Activated naive CD8-positive, alpha-beta T cell (primary cell): ENCODE data around the gene ESYT2.
A peak's percentile ranks its signal among the peaks of the same experiment; 100 is the strongest.

Source experiments
- H3K27ac Mint-ChIP-seq: one replicate; pipeline ENCODE4 v1.8.0; 2021; ENCODE audit warnings: mixed read lengths
- H3K27me3 Mint-ChIP-seq: one replicate; pipeline ENCODE4 v1.8.0; 2021; ENCODE audit warnings: mixed read lengths
- H3K36me3 Mint-ChIP-seq: one replicate; pipeline ENCODE4 v1.8.0; 2021; ENCODE audit warnings: mixed read lengths
- H3K4me1 Mint-ChIP-seq: one replicate; pipeline ENCODE4 v1.8.0; 2021; ENCODE audit warnings: low read depth, mixed read lengths
- H3K4me3 Mint-ChIP-seq: one replicate; pipeline ENCODE4 v1.8.0; 2021; ENCODE audit warnings: mild to moderate bottlenecking, mixed read lengths
- H3K9me3 Mint-ChIP-seq: one replicate; pipeline ENCODE4 v1.8.0; 2021; ENCODE audit warnings: low read depth, mixed read lengths

ESYT2 gene

GRCh38 chr7:158761945-158762344, 67.4 kb downstream of the ESYT2 start:
- H3K4me1 Mint-ChIP-seq = peaks cover 1% of the 10 kb centered on the region
- no peaks in the 10 kb centered on the region for H3K9me3 Mint-ChIP-seq
- peaks cover 11% of the 10 kb centered on the region for H3K36me3 Mint-ChIP-seq
- H3K27me3 Mint-ChIP-seq = no peaks in the 10 kb centered on the region
- H3K4me3 Mint-ChIP-seq = no peak overlapping the region
- peak overlapping the region; percentile 72 for H3K27ac Mint-ChIP-seq

- Mint-ChIP-seq H3K9me3 (no peaks in the 10 kb centered on the region), H3K27ac (no peak overlapping the region), H3K4me3 (no peak overlapping the region), H3K4me1 (peaks cover 1% of the 10 kb centered on the region), H3K36me3 (peaks cover 13% of the 10 kb centered on the region), H3K27me3 (no peaks in the 10 kb centered on the region)
Measured at GRCh38 chr7:158760936-158761335, 68.4 kb downstream of the ESYT2 start.

- Mint-ChIP-seq H3K27ac (no peak overlapping the region), H3K27me3 (no peaks in the 10 kb centered on the region), H3K9me3 (no peaks in the 10 kb centered on the region), H3K4me3 (no peak overlapping the region), H3K36me3 (peaks cover 13% of the 10 kb centered on the region), H3K4me1 (peaks cover 1% of the 10 kb centered on the region)
Measured at GRCh38 chr7:158760445-158760764, 68.9 kb downstream of the ESYT2 start.

- Mint-ChIP-seq H3K4me3 (no peak overlapping the region), H3K9me3 (no peaks in the 10 kb centered on the region), H3K27me3 (no peaks in the 10 kb centered on the region), H3K36me3 (peaks cover 13% of the 10 kb centered on the region), H3K4me1 (no peaks in the 10 kb centered on the region), H3K27ac (no peak overlapping the region)
Measured at GRCh38 chr7:158759749-158760444, 69.4 kb downstream of the ESYT2 start.

- Mint-ChIP-seq H3K27me3 (no peaks in the 10 kb centered on the region), H3K4me1 (no peaks in the 10 kb centered on the region), H3K36me3 (peaks cover 15% of the 10 kb centered on the region), H3K9me3 (no peaks in the 10 kb centered on the region), H3K4me3 (no peak overlapping the region), H3K27ac (no peak overlapping the region)
Measured at GRCh38 chr7:158759245-158759614, 70.1 kb downstream of the ESYT2 start.

GRCh38 chr7:158758586-158759244, 70.6 kb downstream of the ESYT2 start:
- H3K4me1 Mint-ChIP-seq = no peaks in the 10 kb centered on the region
- H3K27ac Mint-ChIP-seq = no peak overlapping the region
- no peak overlapping the region for H3K4me3 Mint-ChIP-seq
- H3K36me3 Mint-ChIP-seq = peaks cover 15% of the 10 kb centered on the region
- no peaks in the 10 kb centered on the region for H3K27me3 Mint-ChIP-seq
- no peaks in the 10 kb centered on the region for H3K9me3 Mint-ChIP-seq

- peaks cover 15% of the 10 kb centered on the region for H3K36me3 Mint-ChIP-seq
- H3K4me3 Mint-ChIP-seq = no peak overlapping the region
- no peaks in the 10 kb centered on the region for H3K9me3 Mint-ChIP-seq
- no peaks in the 10 kb centered on the region for H3K27me3 Mint-ChIP-seq
- no peak overlapping the region for H3K27ac Mint-ChIP-seq
- H3K4me1 Mint-ChIP-seq = no peaks in the 10 kb centered on the region
Measured at GRCh38 chr7:158757404-158757989, 71.8 kb downstream of the ESYT2 start.

- Mint-ChIP-seq H3K4me3 (no peak overlapping the region), H3K9me3 (no peaks in the 10 kb centered on the region), H3K27ac (no peak overlapping the region), H3K27me3 (no peaks in the 10 kb centered on the region), H3K4me1 (no peaks in the 10 kb centered on the region), H3K36me3 (peaks cover 12% of the 10 kb centered on the region)
Measured at GRCh38 chr7:158754746-158755444, 74.4 kb downstream of the ESYT2 start.

GRCh38 chr7:158753900-158754299, 75.4 kb downstream of the ESYT2 start:
- no peaks in the 10 kb centered on the region for H3K4me1 Mint-ChIP-seq
- no peaks in the 10 kb centered on the region for H3K27me3 Mint-ChIP-seq
- peaks cover 12% of the 10 kb centered on the region for H3K36me3 Mint-ChIP-seq
- H3K27ac Mint-ChIP-seq = peak overlapping the region; percentile 34
- H3K4me3 Mint-ChIP-seq = no peak overlapping the region
- H3K9me3 Mint-ChIP-seq = no peaks in the 10 kb centered on the region

- Mint-ChIP-seq H3K4me3 (no peak overlapping the region), H3K36me3 (peaks cover 8% of the 10 kb centered on the region), H3K9me3 (no peaks in the 10 kb centered on the region), H3K4me1 (no peaks in the 10 kb centered on the region), H3K27me3 (no peaks in the 10 kb centered on the region), H3K27ac (peak overlapping the region; percentile 70)
Measured at GRCh38 chr7:158751751-158752150, 77.6 kb downstream of the ESYT2 start.

GRCh38 chr7:158751199-158751598, 78.1 kb downstream of the ESYT2 start:
- Mint-ChIP-seq H3K4me3 (no peak overlapping the region), H3K27ac (peak overlapping the region; percentile 10), H3K27me3 (no peaks in the 10 kb centered on the region), H3K36me3 (peaks cover 8% of the 10 kb centered on the region), H3K9me3 (no peaks in the 10 kb centered on the region), H3K4me1 (no peaks in the 10 kb centered on the region)

- H3K27ac Mint-ChIP-seq = peak overlapping the region; percentile 46
- H3K36me3 Mint-ChIP-seq = peaks cover 8% of the 10 kb centered on the region
- no peaks in the 10 kb centered on the region for H3K4me1 Mint-ChIP-seq
- no peaks in the 10 kb centered on the region for H3K9me3 Mint-ChIP-seq
- no peak overlapping the region for H3K4me3 Mint-ChIP-seq
- H3K27me3 Mint-ChIP-seq = no peaks in the 10 kb centered on the region
Measured at GRCh38 chr7:158750702-158751101, 78.6 kb downstream of the ESYT2 start.

- peaks cover 6% of the 10 kb centered on the region for H3K36me3 Mint-ChIP-seq
- H3K4me1 Mint-ChIP-seq = no peaks in the 10 kb centered on the region
- no peaks in the 10 kb centered on the region for H3K9me3 Mint-ChIP-seq
- no peak overlapping the region for H3K4me3 Mint-ChIP-seq
- H3K27me3 Mint-ChIP-seq = no peaks in the 10 kb centered on the region
- H3K27ac Mint-ChIP-seq = no peak overlapping the region
Measured at GRCh38 chr7:158749396-158749795, 79.9 kb downstream of the ESYT2 start.

GRCh38 chr7:158748335-158748734, 81.0 kb downstream of the ESYT2 start:
- no peaks in the 10 kb centered on the region for H3K9me3 Mint-ChIP-seq
- no peaks in the 10 kb centered on the region for H3K4me1 Mint-ChIP-seq
- H3K27ac Mint-ChIP-seq = no peak overlapping the region
- H3K4me3 Mint-ChIP-seq = no peak overlapping the region
- no peaks in the 10 kb centered on the region for H3K27me3 Mint-ChIP-seq
- H3K36me3 Mint-ChIP-seq = peaks cover 6% of the 10 kb centered on the region

- no peak overlapping the region for H3K27ac Mint-ChIP-seq
- peaks cover 6% of the 10 kb centered on the region for H3K36me3 Mint-ChIP-seq
- no peaks in the 10 kb centered on the region for H3K4me1 Mint-ChIP-seq
- no peak overlapping the region for H3K4me3 Mint-ChIP-seq
- H3K27me3 Mint-ChIP-seq = no peaks in the 10 kb centered on the region
- H3K9me3 Mint-ChIP-seq = no peaks in the 10 kb centered on the region
Measured at GRCh38 chr7:158747408-158747807, 81.9 kb downstream of the ESYT2 start.
